Astrocyte (in vitro differentiated cells and primary cell): ENCODE measurements around the gene TRMU. TPM values are rescaled to one million over a fixed set of nuclear protein-coding genes. Genes with fewer than 3 reads are reported as not detected.

Experiments used
- DNase-seq: peaks from one replicate; pipeline ENCODE4 v3.0.0-alpha.2; 2010; ENCODE audit warnings: low read depth
- FAIRE-seq: peaks from 2 replicates; lab custom pipeline; 2011; peaks lifted over from hg19 to GRCh38; lab: Jason Lieb, UNC
- H2AFZ ChIP-seq: 2 replicates; pipeline ENCODE4 v1.6.0; 2012; ENCODE audit warnings: low read depth, low read length, inconsistent platforms
- H3K27ac ChIP-seq: 2 replicates; pipeline ENCODE4 v1.5.1; 2011; ENCODE audit warnings: low read depth, low read length, inconsistent platforms
- H3K27me3 ChIP-seq: 2 replicates; pipeline ENCODE4 v1.6.0; 2011; ENCODE audit warnings: low read length, inconsistent platforms; ENCODE audit not compliant: insufficient read depth
- H3K36me3 ChIP-seq: 2 replicates; pipeline ENCODE4 v1.5.1; 2011; ENCODE audit warnings: low read length, inconsistent platforms; ENCODE audit not compliant: insufficient read depth
- H3K4me1 ChIP-seq: 2 replicates; pipeline ENCODE4 v1.5.1; 2011; ENCODE audit warnings: low read length, inconsistent platforms; ENCODE audit not compliant: insufficient read depth
- H3K4me2 ChIP-seq: 2 replicates; pipeline ENCODE4 v1.6.0; 2012; ENCODE audit warnings: low read length, inconsistent platforms
- H3K4me3 ChIP-seq: 2 replicates; pipeline ENCODE4 v1.5.1; 2011; ENCODE audit warnings: low read depth, mild to moderate bottlenecking, low read length, inconsistent platforms; ENCODE audit not compliant: insufficient read depth
- H3K79me2 ChIP-seq: 2 replicates; pipeline ENCODE4 v1.6.0; 2012; ENCODE audit warnings: mild to moderate bottlenecking, low read length, inconsistent platforms; ENCODE audit not compliant: insufficient read depth
- H3K9ac ChIP-seq: 2 replicates; pipeline ENCODE4 v1.6.0; 2012; ENCODE audit warnings: mild to moderate bottlenecking, low read length, inconsistent platforms
- H3K9me3 ChIP-seq: 2 replicates; pipeline ENCODE4 v1.5.1; 2012; ENCODE audit warnings: low read depth, mild to moderate bottlenecking, low read length, inconsistent platforms; ENCODE audit not compliant: insufficient read depth
- H4K20me1 ChIP-seq: 2 replicates; pipeline ENCODE4 v1.6.0; 2012; ENCODE audit warnings: low read length, inconsistent platforms; ENCODE audit not compliant: insufficient read depth
- H3K27ac Mint-ChIP-seq: one replicate; pipeline ENCODE4 v1.8.0; 2021; ENCODE audit warnings: mild to moderate bottlenecking, mixed read lengths; ENCODE audit not compliant: unreplicated experiment
- H3K27me3 Mint-ChIP-seq: one replicate; pipeline ENCODE4 v1.8.0; 2021; ENCODE audit warnings: low read depth, mixed read lengths; ENCODE audit not compliant: unreplicated experiment
- H3K36me3 Mint-ChIP-seq: one replicate; pipeline ENCODE4 v1.8.0; 2021; ENCODE audit warnings: low read depth, mixed read lengths; ENCODE audit not compliant: unreplicated experiment
- H3K4me1 Mint-ChIP-seq: one replicate; pipeline ENCODE4 v1.8.0; 2021; ENCODE audit warnings: low read depth, mixed read lengths; ENCODE audit not compliant: unreplicated experiment
- H3K4me3 Mint-ChIP-seq: one replicate; pipeline ENCODE4 v1.8.0; 2021; ENCODE audit warnings: mild to moderate bottlenecking, moderate library complexity, mixed read lengths; ENCODE audit not compliant: unreplicated experiment
- H3K9me3 Mint-ChIP-seq: one replicate; pipeline ENCODE4 v1.8.0; 2021; ENCODE audit warnings: mild to moderate bottlenecking, mixed read lengths; ENCODE audit not compliant: unreplicated experiment
- EZH2 ChIP-seq: IDR thresholded peaks from 2 replicates; pipeline ENCODE4 v1.6.1; 2012; ENCODE audit warnings: mild to moderate bottlenecking, low read length, inconsistent platforms; ENCODE audit not compliant: insufficient read depth
- total RNA-seq: library from RNA; stranded (reverse); gene quantifications from 2 replicates; pipeline ENCODE4 v1.2.1, GENCODE V29; 2021
- TF ChIP-seq, protein P1 (sequence below): IDR thresholded peaks from 2 replicates; pipeline ENCODE4 v1.5.1; 2011; ENCODE audit warnings: low read depth, mild to moderate bottlenecking, inconsistent platforms, low read length, moderate library complexity; ENCODE audit not compliant: insufficient read depth

Gene TRMU
- total RNA-seq, 1 donor from 2014 or later = 33.4 TPM

DNA sequence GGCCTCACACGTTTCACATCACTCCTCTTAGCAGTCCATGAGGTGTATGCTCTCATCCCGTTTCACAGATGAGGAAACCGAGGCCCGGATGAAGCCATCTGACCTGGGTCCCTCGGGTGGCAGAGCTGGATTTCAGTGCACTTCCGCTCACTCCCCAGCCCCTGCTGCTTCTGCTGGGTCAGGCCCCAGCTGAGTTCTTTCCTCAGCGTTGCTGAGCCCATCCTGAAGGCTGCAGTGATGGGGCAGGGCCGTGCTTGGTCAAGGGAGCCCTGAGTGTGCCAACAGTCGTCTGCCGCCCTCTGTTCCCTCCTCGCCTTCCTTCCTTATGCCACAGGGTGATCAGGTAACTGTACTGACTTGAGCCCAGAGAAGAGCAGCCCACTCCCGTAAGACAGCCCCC is 12.1 kb downstream of the TRMU start:
- Histone ChIP-seq H3K4me2 (no peak overlapping the region), H3K9ac (no peak overlapping the region), H3K4me1 (peaks cover 13% of the 10 kb centered on the region), H3K4me3 (no peak overlapping the region), H4K20me1 (peaks cover 76% of the 10 kb centered on the region), H3K79me2 (peaks cover 10% of the 10 kb centered on the region), H3K27me3 (no peaks in the 10 kb centered on the region), H3K9me3 (no peaks in the 10 kb centered on the region), H3K36me3 (peaks cover 29% of the 10 kb centered on the region), H2AFZ (no peak overlapping the region), H3K27ac (no peak overlapping the region)
- Mint-ChIP-seq H3K9me3 (no peaks in the 10 kb centered on the region), H3K27ac (no peak overlapping the region), H3K4me3 (no peak overlapping the region), H3K4me1 (peaks cover 3% of the 10 kb centered on the region), H3K27me3 (no peaks in the 10 kb centered on the region), H3K36me3 (peaks cover 18% of the 10 kb centered on the region)
- DNase-seq (no peak), FAIRE-seq (no peak)
- TF ChIP-seq, protein P1, sequence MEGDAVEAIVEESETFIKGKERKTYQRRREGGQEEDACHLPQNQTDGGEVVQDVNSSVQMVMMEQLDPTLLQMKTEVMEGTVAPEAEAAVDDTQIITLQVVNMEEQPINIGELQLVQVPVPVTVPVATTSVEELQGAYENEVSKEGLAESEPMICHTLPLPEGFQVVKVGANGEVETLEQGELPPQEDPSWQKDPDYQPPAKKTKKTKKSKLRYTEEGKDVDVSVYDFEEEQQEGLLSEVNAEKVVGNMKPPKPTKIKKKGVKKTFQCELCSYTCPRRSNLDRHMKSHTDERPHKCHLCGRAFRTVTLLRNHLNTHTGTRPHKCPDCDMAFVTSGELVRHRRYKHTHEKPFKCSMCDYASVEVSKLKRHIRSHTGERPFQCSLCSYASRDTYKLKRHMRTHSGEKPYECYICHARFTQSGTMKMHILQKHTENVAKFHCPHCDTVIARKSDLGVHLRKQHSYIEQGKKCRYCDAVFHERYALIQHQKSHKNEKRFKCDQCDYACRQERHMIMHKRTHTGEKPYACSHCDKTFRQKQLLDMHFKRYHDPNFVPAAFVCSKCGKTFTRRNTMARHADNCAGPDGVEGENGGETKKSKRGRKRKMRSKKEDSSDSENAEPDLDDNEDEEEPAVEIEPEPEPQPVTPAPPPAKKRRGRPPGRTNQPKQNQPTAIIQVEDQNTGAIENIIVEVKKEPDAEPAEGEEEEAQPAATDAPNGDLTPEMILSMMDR = no peak
- no peak for TF ChIP-seq EZH2

DNA sequence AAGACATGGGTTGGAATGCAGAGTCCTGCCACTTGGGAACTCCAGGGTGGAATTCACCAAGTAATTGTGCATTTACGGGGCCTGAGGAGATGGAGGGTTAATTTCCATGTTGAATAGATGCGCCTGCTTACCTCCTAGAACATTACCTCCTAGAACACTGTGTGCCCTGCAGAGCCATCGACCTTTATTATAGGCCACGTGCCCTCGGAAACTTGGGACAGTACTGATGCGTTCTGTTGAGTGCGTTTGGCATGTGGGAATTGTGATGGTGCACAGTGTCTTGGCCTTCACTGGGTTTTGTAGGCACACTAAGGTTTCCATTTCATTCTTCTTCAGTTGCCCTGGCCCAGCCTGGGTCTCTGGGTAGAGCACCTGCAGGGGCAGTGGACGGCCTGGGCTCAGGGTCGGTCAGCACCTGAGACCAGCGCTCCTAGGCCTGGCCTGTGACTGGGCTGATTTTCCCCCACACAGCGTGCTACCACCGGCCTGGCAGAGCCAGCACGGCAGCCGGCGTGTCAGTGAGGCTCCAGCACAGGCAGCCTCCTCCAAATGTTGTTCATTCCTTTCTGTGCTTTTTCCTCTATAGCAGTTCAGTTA is 12.7 kb downstream of the TRMU start:
- peaks cover 78% of the 10 kb centered on the region for H4K20me1 ChIP-seq
- no peak overlapping the region for H2AFZ ChIP-seq
- H3K36me3 ChIP-seq = peaks cover 29% of the 10 kb centered on the region
- no peak overlapping the region for H3K27ac Mint-ChIP-seq
- H3K4me2 ChIP-seq = no peak overlapping the region
- H3K9ac ChIP-seq = no peak overlapping the region
- peaks cover 18% of the 10 kb centered on the region for H3K4me1 ChIP-seq
- H3K4me3 Mint-ChIP-seq = peak overlapping the region; percentile 45
- H3K9me3 ChIP-seq = no peaks in the 10 kb centered on the region
- TF ChIP-seq, protein P1 = no peak
- TF ChIP-seq EZH2 = no peak
- peaks cover 3% of the 10 kb centered on the region for H3K4me1 Mint-ChIP-seq
- no peaks in the 10 kb centered on the region for H3K27me3 ChIP-seq
- H3K9me3 Mint-ChIP-seq = no peaks in the 10 kb centered on the region
- peaks cover 20% of the 10 kb centered on the region for H3K36me3 Mint-ChIP-seq
- DNase-seq = no peak
- H3K79me2 ChIP-seq = peaks cover 10% of the 10 kb centered on the region
- FAIRE-seq = no peak
- no peaks in the 10 kb centered on the region for H3K27me3 Mint-ChIP-seq
- H3K27ac ChIP-seq = no peak overlapping the region
- no peak overlapping the region for H3K4me3 ChIP-seq

DNA sequence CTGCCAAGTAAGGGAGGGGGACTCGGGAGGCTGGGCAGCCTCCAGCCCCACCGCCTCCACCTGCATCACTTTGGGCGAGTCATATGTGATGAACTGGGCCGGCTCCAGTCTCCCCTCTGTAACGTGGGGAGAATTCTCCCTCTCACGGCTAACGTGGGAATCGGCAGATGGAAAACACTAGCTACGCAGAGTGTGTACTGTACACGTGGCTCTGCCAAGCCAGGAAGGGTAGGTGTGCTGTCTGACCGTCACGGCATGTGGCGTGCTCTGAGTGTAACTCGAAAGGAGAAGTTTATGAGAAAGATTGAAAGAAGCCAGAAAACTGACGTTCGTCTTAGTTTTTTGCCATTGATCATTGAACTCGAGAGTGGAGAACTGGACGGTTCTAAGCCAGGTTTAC is 13.7 kb downstream of the TRMU start:
- Histone ChIP-seq H3K27ac (no peak overlapping the region), H3K36me3 (peaks cover 24% of the 10 kb centered on the region), H4K20me1 (peaks cover 81% of the 10 kb centered on the region), H3K4me1 (peaks cover 19% of the 10 kb centered on the region), H3K4me2 (peak overlapping the region; percentile 4), H3K9me3 (no peaks in the 10 kb centered on the region), H3K9ac (peak overlapping the region; percentile 2), H3K4me3 (no peak overlapping the region), H3K79me2 (peaks cover 10% of the 10 kb centered on the region), H3K27me3 (no peaks in the 10 kb centered on the region), H2AFZ (no peak overlapping the region)
- no peak for TF ChIP-seq EZH2
- TF ChIP-seq, protein P1 = no peak
- no peak overlapping the region for H3K4me3 Mint-ChIP-seq
- no peaks in the 10 kb centered on the region for H3K27me3 Mint-ChIP-seq
- no peaks in the 10 kb centered on the region for H3K9me3 Mint-ChIP-seq
- no peaks in the 10 kb centered on the region for H3K4me1 Mint-ChIP-seq
- no peak overlapping the region for H3K27ac Mint-ChIP-seq
- H3K36me3 Mint-ChIP-seq = peaks cover 23% of the 10 kb centered on the region
- no peak for FAIRE-seq
- DNase-seq = no peak
